ENCODE data around the gene C8A.

Gene C8A

GRCh38 chr1:56929492-56929891, 74.9 kb downstream of the C8A start:
- no peaks in the 10 kb centered on the region for H3K9me3 ChIP-seq (ENCODE audit: insufficient read depth, low read length, severe bottlenecking)
- H3K36me3 ChIP-seq (ENCODE audit: insufficient read depth, low read length) = no peaks in the 10 kb centered on the region
- ATAC-seq (ENCODE audit: insufficient read depth, low read depth) (no peak), DNase-seq (no peak)
- no peak overlapping the region for H3K9ac ChIP-seq (ENCODE audit: low read depth, low read length)
- H4K20me1 ChIP-seq (ENCODE audit: insufficient read depth, low read length) = no peaks in the 10 kb centered on the region
- H3K27ac ChIP-seq (ENCODE audit: low read length) = no peak overlapping the region
- H3K27me3 ChIP-seq (ENCODE audit: insufficient read depth, low read length, poor library complexity) = no peaks in the 10 kb centered on the region
- H2AFZ ChIP-seq (ENCODE audit: low read depth, low read length) = no peak overlapping the region
- H3K79me2 ChIP-seq (ENCODE audit: insufficient read depth, low read length) = no peaks in the 10 kb centered on the region
- H3K4me3 ChIP-seq (ENCODE audit: low read depth in 1 of 2, low read length in 2 of 2) = no peak overlapping the region
- no peak overlapping the region for H3K4me2 ChIP-seq (ENCODE audit: insufficient read depth, low read length)
- no peaks in the 10 kb centered on the region for H3K4me1 ChIP-seq (ENCODE audit: insufficient read depth, low read length)
- TF ChIP-seq CTCF (IDR thresholded peaks at IDR 0.05; ENCODE audit: borderline replicate concordance, extremely low read depth, low read length, poor library complexity, severe bottlenecking) = no peak

GRCh38 chr1:56931211-56931610, 76.6 kb downstream of the C8A start:
- Histone ChIP-seq H3K4me3 (ENCODE audit: low read depth in 1 of 2, low read length in 2 of 2) (no peak overlapping the region), H3K36me3 (ENCODE audit: insufficient read depth, low read length) (no peaks in the 10 kb centered on the region), H3K4me2 (ENCODE audit: insufficient read depth, low read length) (no peak overlapping the region), H3K4me1 (ENCODE audit: insufficient read depth, low read length) (no peaks in the 10 kb centered on the region), H3K27ac (ENCODE audit: low read length) (no peak overlapping the region), H3K9ac (ENCODE audit: low read depth, low read length) (no peak overlapping the region), H3K79me2 (ENCODE audit: insufficient read depth, low read length) (no peaks in the 10 kb centered on the region), H3K27me3 (ENCODE audit: insufficient read depth, low read length, poor library complexity) (no peaks in the 10 kb centered on the region), H3K9me3 (ENCODE audit: insufficient read depth, low read length, severe bottlenecking) (no peaks in the 10 kb centered on the region), H4K20me1 (ENCODE audit: insufficient read depth, low read length) (no peaks in the 10 kb centered on the region), H2AFZ (ENCODE audit: low read depth, low read length) (no peak overlapping the region)
- TF ChIP-seq CTCF (IDR thresholded peaks at IDR 0.05; ENCODE audit: borderline replicate concordance, extremely low read depth, low read length, poor library complexity, severe bottlenecking) = no peak
- no peak for ATAC-seq (ENCODE audit: insufficient read depth, low read depth)
- DNase-seq = no peak

- no peak overlapping the region for H3K9ac ChIP-seq (ENCODE audit: low read depth, low read length)
- H3K9me3 ChIP-seq (ENCODE audit: insufficient read depth, low read length, severe bottlenecking) = no peaks in the 10 kb centered on the region
- TF ChIP-seq EZH2 (IDR thresholded peaks at IDR 0.05; ENCODE audit: borderline replicate concordance, low read depth, low read length, severe bottlenecking) (no peak), CTCF (IDR thresholded peaks at IDR 0.05; ENCODE audit: borderline replicate concordance, extremely low read depth, low read length, poor library complexity, severe bottlenecking) (no peak)
- H3K4me2 ChIP-seq (ENCODE audit: insufficient read depth, low read length) = no peak overlapping the region
- H3K27ac ChIP-seq (ENCODE audit: low read length) = no peak overlapping the region
- no peaks in the 10 kb centered on the region for H3K79me2 ChIP-seq (ENCODE audit: insufficient read depth, low read length)
- no peaks in the 10 kb centered on the region for H3K27me3 ChIP-seq (ENCODE audit: insufficient read depth, low read length, poor library complexity)
- no peaks in the 10 kb centered on the region for H3K4me1 ChIP-seq (ENCODE audit: insufficient read depth, low read length)
- no peak for DNase-seq
- no peak for ATAC-seq (ENCODE audit: insufficient read depth, low read depth)
- no peaks in the 10 kb centered on the region for H3K36me3 ChIP-seq (ENCODE audit: insufficient read depth, low read length)
- H4K20me1 ChIP-seq (ENCODE audit: insufficient read depth, low read length) = no peaks in the 10 kb centered on the region
- no peak overlapping the region for H2AFZ ChIP-seq (ENCODE audit: low read depth, low read length)
- H3K4me3 ChIP-seq (ENCODE audit: low read depth in 1 of 2, low read length in 2 of 2) = no peak overlapping the region
Observed at GRCh38 chr1:56931686-56932085, 77.1 kb downstream of the C8A start.

- no peaks in the 10 kb centered on the region for H3K9me3 ChIP-seq (ENCODE audit: insufficient read depth, low read length, severe bottlenecking)
- no peak overlapping the region for H3K4me3 ChIP-seq (ENCODE audit: low read depth in 1 of 2, low read length in 2 of 2)
- no peak for DNase-seq
- TF ChIP-seq CTCF (IDR thresholded peaks at IDR 0.05; ENCODE audit: borderline replicate concordance, extremely low read depth, low read length, poor library complexity, severe bottlenecking) = no peak
- TF ChIP-seq EZH2 (IDR thresholded peaks at IDR 0.05; ENCODE audit: borderline replicate concordance, low read depth, low read length, severe bottlenecking) = no peak
- no peaks in the 10 kb centered on the region for H3K27me3 ChIP-seq (ENCODE audit: insufficient read depth, low read length, poor library complexity)
- H3K79me2 ChIP-seq (ENCODE audit: insufficient read depth, low read length) = no peaks in the 10 kb centered on the region
- ATAC-seq (ENCODE audit: insufficient read depth, low read depth) = no peak
- H2AFZ ChIP-seq (ENCODE audit: low read depth, low read length) = no peak overlapping the region
- no peak overlapping the region for H3K9ac ChIP-seq (ENCODE audit: low read depth, low read length)
- no peaks in the 10 kb centered on the region for H3K4me1 ChIP-seq (ENCODE audit: insufficient read depth, low read length)
- no peak overlapping the region for H3K4me2 ChIP-seq (ENCODE audit: insufficient read depth, low read length)
- no peaks in the 10 kb centered on the region for H4K20me1 ChIP-seq (ENCODE audit: insufficient read depth, low read length)
- no peaks in the 10 kb centered on the region for H3K36me3 ChIP-seq (ENCODE audit: insufficient read depth, low read length)
- H3K27ac ChIP-seq (ENCODE audit: low read length) = no peak overlapping the region
Observed at GRCh38 chr1:56933161-56933560, 78.6 kb downstream of the C8A start.

Data from DND-41 (cell line).